ENCODE measurements around the gene TMTC4.

TMTC4 gene

DNA sequence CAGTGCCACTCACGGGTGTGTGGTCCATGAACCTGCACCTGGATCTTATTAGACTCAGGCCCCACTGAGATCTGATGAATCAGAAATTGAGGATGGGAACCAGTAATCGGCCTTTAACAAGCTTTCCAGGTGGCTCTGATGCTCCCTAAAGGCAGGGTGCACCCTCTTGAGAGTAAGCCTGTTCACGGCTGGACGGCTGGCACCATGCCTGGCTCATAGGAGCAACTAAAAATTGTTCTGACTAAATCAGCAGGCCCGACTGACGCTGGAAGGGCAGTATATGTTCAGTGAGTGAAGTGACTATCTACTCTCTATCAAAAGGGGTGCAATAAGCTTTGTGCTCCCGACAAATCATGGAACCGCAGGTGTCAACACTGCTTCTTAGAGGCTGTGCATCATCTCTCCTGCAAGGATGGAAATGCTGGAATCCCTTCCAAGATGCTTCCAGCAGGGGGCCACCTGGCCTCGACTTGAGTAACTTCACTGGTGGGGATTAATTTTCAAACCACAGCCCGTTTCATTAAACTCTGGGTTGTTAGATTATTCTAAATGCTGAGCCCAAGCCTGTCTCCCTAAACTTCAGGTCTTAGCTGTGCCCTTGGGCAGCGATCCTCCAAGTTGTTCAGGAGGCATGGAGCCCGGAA, 28.4 kb downstream of the TMTC4 start:
- CTCF ChIA-PET, result interaction anchor here (0.7 to 1.5 kb wide), 3 partner anchors 21 to 275 kb away, joined by 3 to 4 read pairs (median 3); no protein-coding TSS in a partner anchor
- H3K4me1 ChIP-seq (ENCODE audit: control insufficient read depth, insufficient read depth, low read length), result no peaks in the 10 kb centered on the region

More for the DNA sequence above, 28.4 kb downstream of the TMTC4 start:
- no peak for TF ChIP-seq ZNF664 (tag by site-specific recombination; IDR thresholded peaks at IDR 0.05)
- TF ChIP-seq ZNF324 (tag by site-specific recombination; IDR thresholded peaks at IDR 0.05), result no peak
- no peak for TF ChIP-seq ZNF133 (tag by site-specific recombination; IDR thresholded peaks at IDR 0.05)
- TF ChIP-seq ZNF600 (tag by site-specific recombination; IDR thresholded peaks at IDR 0.05), result no peak
- TF ChIP-seq ZNF302 (tag by site-specific recombination; IDR thresholded peaks at IDR 0.05; ENCODE audit: low read depth), result no peak
- TF ChIP-seq, protein P1, sequence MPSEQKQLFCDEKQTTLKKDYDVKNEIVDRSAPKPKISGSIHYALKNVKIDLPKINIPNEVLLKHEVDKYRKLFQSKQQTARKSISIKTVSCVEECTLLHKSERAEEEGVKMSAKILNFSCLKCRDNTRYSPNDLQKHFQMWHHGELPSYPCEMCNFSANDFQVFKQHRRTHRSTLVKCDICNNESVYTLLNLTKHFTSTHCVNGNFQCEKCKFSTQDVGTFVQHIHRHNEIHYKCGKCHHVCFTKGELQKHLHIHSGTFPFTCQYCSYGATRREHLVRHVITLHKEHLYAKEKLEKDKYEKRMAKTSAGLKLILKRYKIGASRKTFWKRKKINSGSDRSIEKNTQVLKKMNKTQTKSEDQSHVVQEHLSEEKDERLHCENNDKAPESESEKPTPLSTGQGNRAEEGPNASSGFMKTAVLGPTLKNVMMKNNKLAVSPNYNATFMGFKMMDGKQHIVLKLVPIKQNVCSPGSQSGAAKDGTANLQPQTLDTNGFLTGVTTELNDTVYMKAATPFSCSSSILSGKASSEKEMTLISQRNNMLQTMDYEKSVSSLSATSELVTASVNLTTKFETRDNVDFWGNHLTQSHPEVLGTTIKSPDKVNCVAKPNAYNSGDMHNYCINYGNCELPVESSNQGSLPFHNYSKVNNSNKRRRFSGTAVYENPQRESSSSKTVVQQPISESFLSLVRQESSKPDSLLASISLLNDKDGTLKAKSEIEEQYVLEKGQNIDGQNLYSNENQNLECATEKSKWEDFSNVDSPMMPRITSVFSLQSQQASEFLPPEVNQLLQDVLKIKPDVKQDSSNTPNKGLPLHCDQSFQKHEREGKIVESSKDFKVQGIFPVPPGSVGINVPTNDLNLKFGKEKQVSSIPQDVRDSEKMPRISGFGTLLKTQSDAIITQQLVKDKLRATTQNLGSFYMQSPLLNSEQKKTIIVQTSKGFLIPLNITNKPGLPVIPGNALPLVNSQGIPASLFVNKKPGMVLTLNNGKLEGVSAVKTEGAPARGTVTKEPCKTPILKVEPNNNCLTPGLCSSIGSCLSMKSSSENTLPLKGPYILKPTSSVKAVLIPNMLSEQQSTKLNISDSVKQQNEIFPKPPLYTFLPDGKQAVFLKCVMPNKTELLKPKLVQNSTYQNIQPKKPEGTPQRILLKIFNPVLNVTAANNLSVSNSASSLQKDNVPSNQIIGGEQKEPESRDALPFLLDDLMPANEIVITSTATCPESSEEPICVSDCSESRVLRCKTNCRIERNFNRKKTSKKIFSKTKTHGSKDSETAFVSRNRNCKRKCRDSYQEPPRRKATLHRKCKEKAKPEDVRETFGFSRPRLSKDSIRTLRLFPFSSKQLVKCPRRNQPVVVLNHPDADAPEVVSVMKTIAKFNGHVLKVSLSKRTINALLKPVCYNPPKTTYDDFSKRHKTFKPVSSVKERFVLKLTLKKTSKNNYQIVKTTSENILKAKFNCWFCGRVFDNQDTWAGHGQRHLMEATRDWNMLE (tag by site-specific recombination; conservative IDR thresholded peaks at IDR 0.05; ENCODE audit: low read depth), result no peak
- no peak for TF ChIP-seq YY2 (tag by site-specific recombination; IDR thresholded peaks at IDR 0.05)
- TF ChIP-seq ZNF776 (tag by site-specific recombination; IDR thresholded peaks at IDR 0.05; ENCODE audit: borderline replicate concordance), result no peak
- no peak for TF ChIP-seq ZBTB17 (tag by site-specific recombination; IDR thresholded peaks at IDR 0.05)
- no peak for TF ChIP-seq ZNF510 (tag by site-specific recombination; IDR thresholded peaks at IDR 0.05; ENCODE audit: insufficient replicate concordance)
- TF ChIP-seq ZBTB11 (tag by site-specific recombination; conservative IDR thresholded peaks at IDR 0.05; ENCODE audit: low read depth), result no peak
- TF ChIP-seq, protein P2, sequence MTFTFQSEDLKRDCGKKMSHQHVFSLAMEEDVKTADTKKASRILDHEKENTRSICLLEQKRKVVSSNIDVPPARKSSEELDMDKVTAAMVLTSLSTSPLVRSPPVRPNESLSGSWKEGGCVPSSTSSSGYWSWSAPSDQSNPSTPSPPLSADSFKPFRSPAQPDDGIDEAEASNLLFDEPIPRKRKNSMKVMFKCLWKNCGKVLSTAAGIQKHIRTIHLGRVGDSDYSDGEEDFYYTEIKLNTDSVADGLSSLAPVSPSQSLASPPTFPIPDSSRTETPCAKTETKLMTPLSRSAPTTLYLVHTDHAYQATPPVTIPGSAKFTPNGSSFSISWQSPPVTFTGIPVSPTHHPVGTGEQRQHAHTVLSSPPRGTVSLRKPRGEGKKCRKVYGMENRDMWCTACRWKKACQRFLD (tag by site-specific recombination; IDR thresholded peaks at IDR 0.05), result no peak
- no peak for TF ChIP-seq ZNF521 (tag by site-specific recombination; IDR thresholded peaks at IDR 0.05)
- no peak for TF ChIP-seq ZBTB1 (tag by site-specific recombination; IDR thresholded peaks at IDR 0.05)
- no peak for TF ChIP-seq ZNF626 (tag by site-specific recombination; IDR thresholded peaks at IDR 0.05)
- TF ChIP-seq ZNF18 (tag by site-specific recombination; IDR thresholded peaks at IDR 0.05), result no peak
- TF ChIP-seq ZBTB21 (tag by site-specific recombination; IDR thresholded peaks at IDR 0.05), result no peak
- no peak for TF ChIP-seq ZNF677 (tag by site-specific recombination; IDR thresholded peaks at IDR 0.05)
- TF ChIP-seq ZNF24 (tag by site-specific recombination; IDR thresholded peaks at IDR 0.05), result no peak
- Histone ChIP-seq H3K27ac (ENCODE audit: extremely low read depth, low read depth, low read length) (no peak overlapping the region), H3K9me3 (ENCODE audit: control insufficient read depth, insufficient read depth, low read depth, low read length) (no peaks in the 10 kb centered on the region), H3K4me3 (ENCODE audit: low read depth, low read length) (no peak overlapping the region), H3K36me3 (ENCODE audit: control insufficient read depth in 2 of 2, insufficient read depth in 1 of 2, low read length in 2 of 2) (peaks cover 0 to 4% of the 10 kb centered on the region in 2 experiments; a peak in 2 of 3 replicates)
- POLR2A ChIA-PET, result no interaction called here
